GM18511 (cell line): Measurements from ENCODE around the gene SYMPK.

Experiments
- ATAC-seq: cut with Tn5 transposase; IDR thresholded peaks from one replicate; pipeline ENCODE4 v1.9.1; 2021; ENCODE audit warnings: mild to moderate bottlenecking, moderate library complexity; ENCODE audit not compliant: unreplicated experiment

Gene SYMPK

DNA sequence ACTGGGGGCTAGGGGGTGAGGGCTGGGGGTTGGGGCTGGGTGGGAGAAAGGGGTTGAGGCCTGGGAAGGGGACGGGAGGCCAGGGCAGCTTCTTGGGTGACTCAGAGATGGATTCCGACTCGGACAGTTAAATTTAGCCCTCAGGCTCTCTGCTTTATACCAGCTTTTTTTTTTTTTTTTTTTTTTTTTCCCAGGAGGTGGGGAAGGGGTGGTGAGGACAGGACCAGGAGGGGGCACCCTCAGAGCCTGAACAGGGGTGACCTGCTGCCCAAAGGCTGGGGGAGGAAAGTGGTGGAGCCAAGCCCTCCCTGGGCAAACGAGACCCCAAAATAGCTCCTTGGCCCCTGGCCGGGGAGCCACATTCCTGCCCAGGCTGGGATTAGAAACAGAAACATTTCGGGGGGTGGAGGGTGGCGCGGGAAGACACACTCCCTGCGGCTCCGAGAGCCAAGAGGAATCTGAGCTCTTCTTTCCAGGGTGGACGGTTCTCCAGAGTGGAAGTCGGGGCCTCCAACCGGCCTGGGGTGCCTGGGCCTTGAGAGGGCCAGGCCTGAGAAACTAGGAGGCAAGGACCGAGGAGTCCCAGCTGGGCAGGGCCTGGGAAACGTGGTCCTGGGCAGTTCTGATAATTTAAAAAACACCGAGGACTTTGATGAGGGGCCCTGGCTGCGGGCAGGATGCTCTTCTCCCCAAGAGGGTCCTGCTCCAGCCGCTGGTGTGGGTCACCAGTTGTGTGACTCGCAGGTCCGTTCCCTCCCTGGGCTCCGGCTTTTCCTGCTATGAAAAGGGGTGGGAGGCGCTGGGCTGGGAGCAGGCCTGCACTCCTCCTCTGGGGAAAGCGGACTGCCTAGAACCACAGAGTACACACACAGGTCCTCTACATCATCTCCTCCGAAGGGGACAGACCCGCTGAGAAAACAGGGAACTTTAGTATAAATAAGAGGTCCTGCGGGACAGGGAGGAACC is 79.8 kb downstream of the SYMPK start:
- ATAC-seq = no peak

DNA sequence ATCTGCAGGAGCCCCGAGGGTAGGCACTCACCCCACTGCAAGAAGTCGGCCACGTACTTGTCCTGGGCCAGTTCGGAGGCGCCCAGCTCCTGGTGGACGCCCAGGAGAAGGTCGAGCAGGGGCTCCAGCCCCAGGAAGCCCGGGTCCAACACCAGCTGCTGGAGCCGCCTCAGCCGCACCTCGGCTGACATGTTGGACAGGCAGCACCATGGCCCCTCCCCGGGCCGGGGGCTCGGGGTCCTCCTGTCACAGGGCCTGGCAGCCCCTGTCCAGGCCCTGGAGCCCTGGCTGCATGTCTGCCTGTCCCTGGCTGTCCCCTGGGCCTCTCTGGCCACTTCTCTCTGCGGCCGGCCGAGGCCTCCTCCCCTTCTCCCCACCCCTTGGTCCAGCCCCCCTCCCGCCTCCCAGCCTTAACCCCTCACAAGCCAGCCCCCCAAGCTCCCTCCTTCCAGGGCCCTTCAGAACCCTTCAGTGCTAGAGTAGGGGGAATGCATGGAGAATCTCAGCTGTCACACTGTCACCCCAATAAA is 80.7 kb downstream of the SYMPK start, which contains the start of gene DMPK:
Gene DMPK, minus strand, starts transcription at position 329 of the 530 bp plus-strand sequence. Its CDS starts 138 bp downstream, at position 191.
- ATAC-seq = no peak

DNA sequence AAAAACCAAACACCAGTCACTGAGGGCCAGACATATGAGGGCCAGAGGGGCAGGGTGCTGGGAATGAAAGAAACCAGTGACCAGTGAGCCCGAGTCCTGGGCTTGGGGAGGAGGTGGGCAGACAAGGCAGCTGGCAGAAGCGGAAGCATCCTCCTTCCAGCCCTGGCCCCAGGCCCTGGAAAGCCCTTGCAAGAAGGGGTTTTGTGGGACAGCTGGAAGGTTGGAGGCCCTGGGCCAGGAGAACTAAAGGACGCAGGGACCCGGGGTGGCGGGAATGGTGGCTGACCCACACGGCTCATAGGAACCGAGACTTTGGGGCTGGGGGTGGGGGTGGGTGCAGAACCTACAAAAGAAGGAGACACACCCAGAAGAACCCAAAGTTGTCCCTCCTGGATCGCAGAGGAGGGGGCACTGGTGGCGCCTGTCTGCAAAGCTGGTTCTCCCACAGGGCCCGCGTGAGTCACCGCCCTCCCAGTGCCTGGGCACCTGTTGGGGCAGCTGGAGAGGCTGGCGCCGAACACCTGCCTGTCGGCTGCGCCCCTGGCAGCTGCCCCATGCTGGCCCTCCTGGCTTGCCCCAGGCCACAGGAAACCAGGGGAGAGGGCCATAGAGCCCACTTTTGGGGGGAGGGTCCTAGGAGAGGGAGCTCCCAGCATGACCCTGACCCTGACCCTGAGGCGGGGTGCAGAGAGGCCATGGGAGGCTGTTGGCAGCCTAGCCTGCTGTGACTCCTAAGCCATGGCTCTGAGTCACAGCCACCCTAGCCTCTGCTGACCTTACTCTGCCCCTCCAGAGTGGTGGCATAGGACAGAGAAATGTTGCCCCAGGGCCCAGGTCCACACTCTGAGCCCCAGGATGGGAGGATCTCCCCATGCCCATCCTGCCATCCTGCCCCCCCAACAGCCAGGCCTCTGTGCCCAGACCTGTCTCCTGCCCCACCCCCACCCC is 81.5 kb downstream of the SYMPK start:
- ATAC-seq = no peak

DNA sequence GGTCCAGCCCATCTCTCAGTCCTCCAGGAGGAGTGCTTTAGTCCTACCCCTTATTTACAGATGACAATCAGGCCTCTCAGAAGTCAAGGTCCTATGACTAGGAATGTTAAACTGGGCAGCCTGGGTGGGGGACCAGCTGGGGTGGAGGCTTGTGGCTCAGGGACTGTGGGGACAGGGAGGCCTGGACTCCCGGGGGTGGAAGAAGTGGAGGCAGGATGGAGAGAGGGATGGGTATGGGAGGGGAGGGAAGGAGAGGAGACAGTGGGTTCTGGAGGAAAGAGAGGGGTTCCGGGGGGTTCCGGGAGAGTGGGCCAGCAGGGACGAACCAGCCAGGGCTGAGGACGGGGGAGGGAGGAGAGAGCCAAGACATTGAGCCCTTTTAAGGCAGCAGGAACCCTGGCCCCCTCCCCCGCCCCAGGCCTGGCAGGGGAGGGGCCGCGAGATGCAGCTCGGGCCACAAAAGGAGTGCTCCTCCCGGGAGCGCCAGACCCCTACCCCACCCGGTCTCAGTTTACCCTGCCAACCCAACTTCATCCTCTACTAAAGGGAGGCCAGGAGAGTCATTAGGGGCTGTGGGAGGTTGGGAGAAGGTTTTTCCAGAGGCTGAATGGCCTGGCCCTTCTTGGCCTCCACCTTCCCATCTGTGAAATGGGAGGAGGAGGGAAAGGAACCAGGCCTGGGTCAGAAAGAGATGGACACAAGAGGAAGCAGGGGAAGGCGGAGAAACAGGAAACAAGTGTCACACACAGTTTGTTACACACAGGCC is 82.3 kb downstream of the SYMPK start:
- no peak for ATAC-seq

DNA sequence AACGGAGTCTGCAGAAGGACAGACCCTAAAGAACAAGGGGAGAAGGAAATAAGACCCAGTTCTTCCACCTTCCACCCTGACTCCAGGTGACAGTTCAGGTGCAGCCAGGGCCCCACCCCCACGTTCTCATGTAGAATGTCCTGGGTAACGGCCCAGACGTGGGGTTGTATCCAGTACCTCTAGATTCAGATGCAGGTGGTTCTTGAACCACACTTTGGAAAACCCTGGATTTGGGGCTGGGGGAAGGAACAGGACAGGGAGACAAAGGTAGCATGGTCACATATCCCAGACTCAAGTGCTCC is 82.8 kb downstream of the SYMPK start:
- ATAC-seq = no peak

DNA sequence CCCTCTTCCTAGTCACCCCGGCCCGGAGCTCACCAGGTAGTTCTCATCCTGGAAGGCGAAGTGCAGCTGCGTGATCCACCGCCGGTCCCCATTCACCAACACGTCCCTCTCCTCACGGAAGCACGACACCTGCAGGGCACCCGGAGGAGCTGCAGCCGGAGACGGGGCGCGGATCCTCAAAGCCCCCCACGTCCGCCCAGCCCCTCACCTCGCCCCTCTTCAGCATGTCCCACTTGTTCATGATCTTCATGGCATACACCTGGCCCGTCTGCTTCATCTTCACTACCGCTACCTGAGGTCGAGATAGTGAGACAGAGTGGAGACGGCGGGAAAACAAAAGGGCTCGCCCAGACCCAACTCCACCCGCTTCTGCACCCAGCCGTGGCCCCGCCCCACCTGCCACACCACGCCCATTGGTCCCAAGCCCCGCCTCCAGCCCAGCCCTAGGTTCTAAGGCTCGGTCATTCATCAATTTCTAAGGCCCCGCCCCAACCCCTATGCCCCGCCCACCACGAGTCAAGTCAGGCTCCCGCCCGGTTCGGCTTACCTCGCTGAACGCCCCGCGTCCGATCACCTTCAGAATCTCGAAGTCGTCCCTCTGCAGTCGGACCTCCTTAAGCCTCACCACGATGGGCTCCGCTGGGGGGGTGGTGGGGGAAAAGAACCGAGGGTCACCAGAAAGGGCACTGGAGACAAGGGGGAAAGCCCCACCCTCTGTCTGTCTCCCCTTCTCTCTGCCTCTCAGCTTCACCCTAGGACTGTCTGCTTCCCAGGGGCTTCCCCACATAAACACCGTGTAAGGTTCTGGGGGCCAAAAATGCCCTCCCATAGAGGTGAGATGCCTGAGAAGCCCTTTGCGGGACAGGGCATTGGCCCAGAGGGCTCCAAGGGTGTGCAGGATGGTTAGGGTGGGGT is 83.5 kb downstream of the SYMPK start:
- ATAC-seq = peak; percentile 85

DNA sequence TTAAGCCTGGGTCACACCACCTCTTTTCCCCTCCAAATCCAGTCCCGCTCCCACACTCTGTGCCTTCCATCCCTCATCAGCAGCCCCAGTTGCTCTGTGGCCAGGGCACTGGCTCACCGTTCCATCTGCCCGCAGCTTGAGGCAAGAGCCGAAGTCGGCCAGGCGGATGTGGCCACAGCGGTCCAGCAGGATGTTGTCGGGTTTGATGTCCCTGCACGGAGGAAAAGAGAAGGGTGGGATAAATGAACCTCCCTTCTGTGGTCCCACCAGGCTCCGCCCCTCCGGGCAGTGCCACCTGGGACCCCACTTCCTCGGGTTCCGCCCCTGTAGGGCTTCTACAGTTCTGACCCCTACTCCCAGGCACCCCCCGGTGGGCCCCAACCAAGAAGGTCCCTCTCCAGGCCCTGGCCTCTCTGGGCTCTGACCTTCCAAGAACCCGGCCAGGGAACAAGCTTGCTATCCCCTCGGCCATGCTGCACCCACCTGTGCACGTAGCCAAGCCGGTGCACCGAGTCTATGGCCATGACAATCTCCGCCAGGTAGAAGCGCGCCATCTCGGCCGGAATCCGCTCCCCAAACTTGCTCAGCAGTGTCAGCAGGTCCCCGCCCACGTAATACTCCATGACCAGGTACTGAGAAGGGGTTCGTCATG is 84.8 kb downstream of the SYMPK start:
- no peak for ATAC-seq

DNA sequence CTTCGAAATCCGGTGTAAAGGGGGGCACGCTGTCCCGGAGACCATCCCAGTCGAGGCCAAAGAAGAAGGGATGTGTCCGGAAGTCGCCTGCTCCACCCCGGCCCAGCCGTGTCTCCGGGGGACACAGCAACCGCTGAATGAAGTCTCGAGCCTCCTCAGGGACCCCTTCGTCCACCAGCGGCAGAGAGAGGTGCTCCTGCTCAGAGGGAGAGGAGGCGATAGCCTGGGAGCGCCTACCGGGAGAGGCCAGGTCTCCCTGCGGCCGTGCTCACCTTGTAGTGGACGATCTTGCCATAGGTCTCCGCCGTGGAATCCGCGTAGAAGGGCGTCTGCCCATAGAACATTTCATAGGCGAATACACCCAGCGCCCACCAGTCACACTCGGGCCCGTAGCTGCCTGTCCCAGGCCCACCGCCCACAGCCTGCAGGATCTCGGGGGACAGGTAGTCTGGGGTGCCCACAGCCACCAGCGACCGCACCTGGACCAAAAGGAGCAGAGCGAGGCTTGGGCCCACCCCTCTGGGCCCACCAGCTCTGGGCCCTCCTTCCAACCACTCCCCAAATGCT is 85.5 kb downstream of the SYMPK start:
- ATAC-seq = no peak

DNA sequence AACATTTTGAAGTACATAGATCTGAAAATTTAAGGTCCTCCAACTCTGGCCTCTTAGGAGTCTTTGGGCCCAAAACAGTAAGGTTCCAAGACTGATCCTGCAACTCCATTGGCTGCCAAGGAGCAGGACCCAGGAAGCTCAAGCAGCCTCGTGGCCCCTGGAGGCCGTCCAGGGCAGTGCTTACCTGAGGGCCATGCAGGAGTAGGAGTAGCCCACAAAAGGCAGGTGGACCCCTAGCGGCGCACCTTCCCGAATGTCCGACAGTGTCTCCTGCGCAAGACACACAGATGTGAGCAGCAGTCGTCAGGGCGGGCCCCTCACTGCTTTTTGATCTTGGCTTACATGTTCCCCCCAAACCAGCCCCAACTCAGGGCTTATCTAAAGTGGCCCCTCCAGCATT is 88.2 kb downstream of the SYMPK start:
- ATAC-seq = no peak

DNA sequence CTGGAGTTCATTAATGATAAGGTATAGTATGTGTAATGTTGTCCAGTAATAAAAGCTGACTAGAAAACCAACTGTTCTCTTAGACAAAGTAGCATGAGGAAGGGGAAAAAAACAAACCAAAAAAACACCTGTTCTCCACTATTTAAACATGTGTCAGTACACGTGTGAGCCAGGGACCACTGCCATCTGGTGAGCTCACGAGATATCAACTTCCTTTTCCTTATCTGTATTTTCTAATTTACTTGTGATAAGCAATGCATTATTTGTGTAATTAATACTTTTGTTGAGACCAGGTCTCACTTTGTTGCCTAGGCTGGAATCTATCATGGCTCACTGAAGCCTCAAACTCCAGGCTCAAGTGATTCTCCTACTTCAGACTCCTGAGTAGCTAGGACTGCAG is 89.6 kb downstream of the SYMPK start:
- no peak for ATAC-seq

DNA sequence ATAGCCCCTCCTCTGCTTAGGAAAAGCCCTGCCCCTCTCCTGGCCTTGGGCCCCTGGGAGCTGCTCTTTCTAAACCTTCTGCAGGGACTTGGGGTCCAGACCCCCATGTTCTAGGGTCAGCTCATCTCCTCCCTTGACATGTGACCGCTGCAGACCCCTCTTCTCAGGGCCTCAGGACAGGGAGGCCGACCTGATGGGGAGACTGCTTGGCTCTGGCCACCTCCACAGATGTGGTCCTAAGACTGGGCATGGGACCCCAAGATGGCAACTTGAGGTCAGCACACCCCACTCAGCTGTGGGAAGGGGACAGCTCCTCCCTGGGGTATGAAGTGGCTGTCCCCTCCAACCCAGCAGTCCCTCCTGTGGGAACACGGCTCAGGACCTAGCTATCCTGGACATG is 90.0 kb downstream of the SYMPK start:
- no peak for ATAC-seq

DNA sequence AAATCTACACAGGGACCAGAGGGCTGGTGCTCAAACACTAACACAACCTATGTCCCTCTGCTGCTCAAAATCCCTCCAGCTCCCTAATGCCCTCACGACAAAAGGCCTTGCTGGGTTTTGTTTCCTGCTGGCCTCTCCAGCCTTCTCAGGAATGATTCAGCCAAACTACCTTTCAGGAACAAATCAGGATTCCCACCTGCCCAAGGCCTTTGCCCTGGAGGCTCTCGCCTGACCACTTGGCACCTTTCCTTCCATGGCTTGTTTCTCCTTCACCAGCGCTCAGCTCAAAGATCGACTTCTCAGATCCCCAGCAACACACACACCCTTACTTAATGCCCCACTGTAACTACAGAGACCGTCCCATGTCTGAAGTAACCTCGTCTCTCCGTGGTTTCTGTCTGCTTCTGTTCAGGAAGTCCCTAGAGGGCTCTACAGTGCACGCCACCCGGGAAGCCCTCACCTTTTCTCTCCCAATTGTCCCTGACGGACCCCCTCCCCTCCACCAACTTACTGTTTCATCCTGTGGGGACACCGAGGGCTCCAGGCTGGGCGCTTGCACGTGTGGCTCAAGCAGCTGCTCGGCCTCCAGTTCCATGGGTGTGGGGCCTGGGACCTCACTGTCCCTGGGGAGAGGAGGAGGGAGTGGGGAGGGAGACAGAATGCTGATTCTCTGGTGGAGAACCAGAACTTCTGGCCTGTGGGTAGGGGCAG is 90.7 kb downstream of the SYMPK start:
- ATAC-seq = no peak

DNA sequence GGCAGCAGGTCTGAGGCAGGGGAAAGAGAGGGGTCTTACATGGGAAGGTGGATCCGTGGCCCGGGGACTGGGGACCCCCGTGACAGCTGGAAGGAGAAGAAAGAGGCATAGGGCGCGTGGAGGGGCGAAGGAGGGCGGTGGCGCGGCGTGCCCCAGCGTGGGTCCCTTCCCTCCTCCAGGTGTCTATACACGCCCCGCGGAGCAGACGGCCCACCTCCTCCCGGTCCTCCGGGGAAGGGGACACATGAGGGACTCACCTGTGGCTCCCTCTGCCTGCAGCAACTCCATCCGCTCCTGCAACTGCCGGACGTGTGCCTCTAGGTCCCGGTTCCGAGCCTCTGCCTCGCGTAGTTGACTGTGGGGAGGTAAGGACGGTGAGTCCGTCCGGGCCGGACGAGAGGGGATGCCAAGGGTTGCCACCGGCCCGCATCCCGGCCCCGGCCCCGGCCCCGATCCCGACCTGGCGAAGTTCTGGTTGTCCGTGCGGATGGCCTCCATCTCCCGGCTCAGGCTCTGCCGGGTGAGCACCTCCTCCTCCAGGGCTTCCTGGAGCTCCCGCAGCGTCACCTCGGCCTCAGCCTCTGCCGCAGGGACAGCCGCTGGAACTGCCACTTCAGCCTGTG is 91.5 kb downstream of the SYMPK start:
- ATAC-seq = no peak

DNA sequence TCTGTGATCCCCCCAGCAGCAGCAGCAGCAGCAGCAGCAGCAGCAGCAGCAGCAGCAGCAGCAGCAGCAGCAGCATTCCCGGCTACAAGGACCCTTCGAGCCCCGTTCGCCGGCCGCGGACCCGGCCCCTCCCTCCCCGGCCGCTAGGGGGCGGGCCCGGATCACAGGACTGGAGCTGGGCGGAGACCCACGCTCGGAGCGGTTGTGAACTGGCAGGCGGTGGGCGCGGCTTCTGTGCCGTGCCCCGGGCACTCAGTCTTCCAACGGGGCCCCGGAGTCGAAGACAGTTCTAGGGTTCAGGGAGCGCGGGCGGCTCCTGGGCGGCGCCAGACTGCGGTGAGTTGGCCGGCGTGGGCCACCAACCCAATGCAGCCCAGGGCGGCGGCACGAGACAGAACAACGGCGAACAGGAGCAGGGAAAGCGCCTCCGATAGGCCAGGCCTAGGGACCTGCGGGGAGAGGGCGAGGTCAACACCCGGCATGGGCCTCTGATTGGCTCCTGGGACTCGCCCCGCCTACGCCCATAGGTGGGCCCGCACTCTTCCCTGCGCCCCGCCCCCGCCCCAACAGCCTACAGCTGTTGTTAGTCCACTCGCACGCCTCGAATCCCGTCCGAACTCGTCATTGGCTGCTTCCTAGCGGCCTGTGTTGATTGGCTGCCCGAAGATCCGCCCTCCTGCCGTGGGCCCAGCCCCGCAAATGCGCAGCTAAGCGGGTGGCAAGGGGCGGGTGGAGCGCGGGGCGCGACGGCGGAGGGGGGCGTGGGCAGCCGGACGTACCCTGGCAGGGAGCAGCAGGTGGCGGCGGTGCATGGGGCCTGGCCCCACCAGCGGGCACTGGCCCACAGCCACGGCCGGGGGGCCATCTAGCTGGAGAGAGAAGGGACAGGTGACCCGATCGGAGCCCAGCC is 92.5 kb downstream of the SYMPK start:
- peak; percentile 47 for ATAC-seq

DNA sequence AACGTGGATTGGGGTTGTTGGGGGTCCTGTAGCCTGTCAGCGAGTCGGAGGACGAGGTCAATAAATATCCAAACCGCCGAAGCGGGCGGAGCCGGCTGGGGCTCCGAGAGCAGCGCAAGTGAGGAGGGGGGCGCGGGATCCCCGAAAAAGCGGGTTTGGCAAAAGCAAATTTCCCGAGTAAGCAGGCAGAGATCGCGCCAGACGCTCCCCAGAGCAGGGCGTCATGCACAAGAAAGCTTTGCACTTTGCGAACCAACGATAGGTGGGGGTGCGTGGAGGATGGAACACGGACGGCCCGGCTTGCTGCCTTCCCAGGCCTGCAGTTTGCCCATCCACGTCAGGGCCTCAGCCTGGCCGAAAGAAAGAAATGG is 93.1 kb downstream of the SYMPK start:
- peak; percentile 20 for ATAC-seq

DNA sequence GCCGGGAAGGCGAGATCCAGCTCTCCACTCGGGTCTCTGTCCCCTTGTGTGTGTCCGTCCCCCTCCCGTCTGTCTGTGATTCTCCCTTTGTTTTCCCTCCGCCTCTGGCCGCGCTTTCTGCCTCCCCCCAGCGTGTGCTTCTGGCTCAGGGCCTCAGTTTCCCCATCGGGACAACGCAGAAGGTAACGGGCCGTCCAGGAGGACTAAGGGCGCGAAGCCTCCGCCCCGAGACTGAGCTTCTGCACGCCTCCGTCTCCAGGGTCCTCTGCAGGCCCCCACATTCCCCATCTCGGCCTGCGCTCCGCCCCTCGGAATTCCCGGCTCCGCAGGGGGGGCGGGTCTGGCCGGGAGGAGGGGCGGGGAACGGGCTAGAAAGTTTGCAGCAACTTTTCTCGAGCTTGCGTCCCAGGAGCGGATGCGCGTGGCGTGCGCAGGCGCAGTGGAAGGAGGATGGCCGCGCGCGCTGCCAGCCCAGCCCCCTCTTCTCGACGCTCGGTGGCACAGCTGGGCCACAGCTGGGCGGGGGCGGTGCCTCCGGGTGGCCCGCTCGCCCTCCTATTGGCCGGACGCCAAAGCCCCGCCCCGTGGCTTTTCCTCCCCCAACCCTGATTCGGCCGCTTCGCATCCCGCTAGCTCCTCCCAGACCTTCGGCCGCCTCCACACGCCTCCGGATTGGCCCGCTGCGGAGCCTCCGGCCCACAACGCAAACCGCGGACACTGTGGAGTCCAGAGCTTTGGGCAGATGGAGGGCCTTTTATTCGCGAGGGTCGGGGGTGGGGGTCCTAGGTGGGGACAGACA is 93.8 kb downstream of the SYMPK start, which contains the start of gene SIX5:
Gene SIX5, minus strand, starts transcription at position 269 of the 799 bp plus-strand sequence. CDS start 408 bp downstream, outside the sequence.
- peak; percentile 69 for ATAC-seq
